WI38 (cell line): ENCODE measurements around the gene UPP2.
A peak's percentile ranks its signal among the peaks of the same experiment; 100 is the strongest.

Experiments used
- H3K4me3 ChIP-seq: 2 replicates; pipeline ENCODE4 v1.5.1; 2011; ENCODE audit warnings: low read depth, mild to moderate bottlenecking, control low read depth, low read length
- TF ChIP-seq, protein P1 (sequence below): IDR thresholded peaks from 2 replicates; pipeline ENCODE4 v1.5.1; 2012; ENCODE audit warnings: low read depth, mild to moderate bottlenecking, control low read depth, low read length

Gene UPP2

DNA sequence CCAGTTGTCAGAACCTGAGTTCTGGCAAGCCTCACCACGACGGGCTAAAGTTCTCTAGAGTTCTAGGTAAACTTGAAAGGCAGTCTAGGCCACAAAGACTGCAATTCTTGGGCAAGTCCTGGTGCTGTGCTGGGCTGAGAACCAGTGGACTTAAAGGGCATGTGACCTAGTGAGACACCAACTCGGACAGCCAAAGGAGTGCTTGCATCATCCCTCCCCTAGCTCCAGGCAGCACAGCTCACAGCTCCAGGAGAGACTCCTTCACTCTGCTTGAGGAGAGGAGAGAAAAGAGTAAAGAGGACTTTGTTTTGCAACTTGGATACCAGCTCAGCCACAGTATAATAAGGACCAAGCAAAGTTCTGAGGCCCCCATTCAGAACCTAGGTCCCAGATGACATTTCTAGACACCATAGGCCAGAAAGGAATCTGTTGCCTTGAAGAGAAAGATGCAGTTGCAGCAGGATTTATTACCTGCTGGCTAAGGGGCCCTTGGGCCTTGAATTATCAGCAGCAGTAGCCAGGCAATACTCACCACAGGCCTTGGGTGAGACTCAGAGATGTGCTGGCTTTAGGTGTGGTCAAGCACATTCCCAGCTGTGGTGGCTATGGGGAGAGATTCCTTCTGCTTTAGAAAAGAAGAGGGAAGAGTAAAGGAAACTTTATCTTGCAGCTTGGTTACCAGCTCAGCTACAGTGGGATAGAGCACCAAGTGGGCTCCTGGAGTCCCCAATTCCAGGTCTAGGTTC lies 51.8 kb downstream of the UPP2 start:
- H3K4me3 ChIP-seq, result no peak overlapping the region
- TF ChIP-seq, protein P1, sequence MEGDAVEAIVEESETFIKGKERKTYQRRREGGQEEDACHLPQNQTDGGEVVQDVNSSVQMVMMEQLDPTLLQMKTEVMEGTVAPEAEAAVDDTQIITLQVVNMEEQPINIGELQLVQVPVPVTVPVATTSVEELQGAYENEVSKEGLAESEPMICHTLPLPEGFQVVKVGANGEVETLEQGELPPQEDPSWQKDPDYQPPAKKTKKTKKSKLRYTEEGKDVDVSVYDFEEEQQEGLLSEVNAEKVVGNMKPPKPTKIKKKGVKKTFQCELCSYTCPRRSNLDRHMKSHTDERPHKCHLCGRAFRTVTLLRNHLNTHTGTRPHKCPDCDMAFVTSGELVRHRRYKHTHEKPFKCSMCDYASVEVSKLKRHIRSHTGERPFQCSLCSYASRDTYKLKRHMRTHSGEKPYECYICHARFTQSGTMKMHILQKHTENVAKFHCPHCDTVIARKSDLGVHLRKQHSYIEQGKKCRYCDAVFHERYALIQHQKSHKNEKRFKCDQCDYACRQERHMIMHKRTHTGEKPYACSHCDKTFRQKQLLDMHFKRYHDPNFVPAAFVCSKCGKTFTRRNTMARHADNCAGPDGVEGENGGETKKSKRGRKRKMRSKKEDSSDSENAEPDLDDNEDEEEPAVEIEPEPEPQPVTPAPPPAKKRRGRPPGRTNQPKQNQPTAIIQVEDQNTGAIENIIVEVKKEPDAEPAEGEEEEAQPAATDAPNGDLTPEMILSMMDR, result no peak

DNA sequence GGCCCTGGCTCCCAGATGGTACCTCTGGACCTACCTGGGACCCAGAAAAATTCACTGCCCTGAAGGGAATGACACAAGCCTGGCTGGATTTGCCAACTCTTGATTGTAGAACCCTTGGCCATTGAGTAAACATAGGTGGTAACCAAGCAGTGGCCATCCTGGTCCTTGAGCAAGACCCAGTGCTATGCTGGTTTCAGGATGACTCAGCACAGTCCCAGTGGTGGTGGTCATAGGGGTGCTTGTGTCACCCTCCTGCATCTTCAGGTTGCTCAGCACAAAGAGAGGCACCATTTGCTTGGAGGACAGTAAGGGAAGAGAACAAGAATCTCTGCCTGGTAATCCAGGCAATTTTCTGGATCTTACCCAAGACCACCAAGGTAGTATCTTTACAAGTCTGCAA lies 52.9 kb downstream of the UPP2 start:
- H3K4me3 ChIP-seq, result no peak overlapping the region
- TF ChIP-seq, protein P1, result no peak

DNA sequence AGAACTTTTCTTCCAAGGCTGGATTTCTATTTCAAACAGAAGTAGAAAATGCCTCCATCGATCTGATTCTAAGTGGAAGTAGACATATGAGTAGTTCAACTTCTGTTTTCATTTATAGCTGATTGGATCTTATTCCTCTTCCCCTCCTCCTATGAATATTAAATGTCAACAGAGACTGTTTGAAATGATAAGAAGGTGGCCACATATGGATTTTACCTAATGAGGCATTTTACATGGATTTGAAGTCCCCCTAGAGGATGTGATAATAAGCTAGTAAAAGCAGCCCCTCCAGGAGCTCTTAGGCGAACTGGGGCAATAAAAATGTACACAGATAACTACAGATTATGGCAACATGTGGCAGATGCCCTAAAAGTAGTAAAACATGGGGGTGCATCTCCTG lies 71.0 kb downstream of the UPP2 start:
- H3K4me3 ChIP-seq, result no peak overlapping the region
- TF ChIP-seq, protein P1, result no peak

DNA sequence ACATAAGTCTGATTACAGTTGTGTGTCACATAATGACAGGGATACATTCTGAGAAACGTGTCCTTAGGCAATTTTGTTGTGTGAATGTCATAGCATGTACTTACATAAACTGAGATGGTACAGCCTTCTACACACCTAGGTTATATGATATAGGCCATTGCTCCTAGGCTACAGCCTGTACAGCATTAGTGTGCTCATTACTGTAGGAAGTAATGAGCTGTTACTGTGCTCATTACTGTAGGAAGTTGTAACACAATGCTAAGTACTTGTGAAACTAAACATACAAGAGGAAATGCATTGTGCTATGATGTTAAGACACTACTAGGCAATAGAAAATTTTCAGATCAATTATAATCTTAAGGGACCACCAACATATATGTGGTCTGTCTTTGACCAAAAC lies 72.8 kb downstream of the UPP2 start:
- TF ChIP-seq, protein P1, result no peak

DNA sequence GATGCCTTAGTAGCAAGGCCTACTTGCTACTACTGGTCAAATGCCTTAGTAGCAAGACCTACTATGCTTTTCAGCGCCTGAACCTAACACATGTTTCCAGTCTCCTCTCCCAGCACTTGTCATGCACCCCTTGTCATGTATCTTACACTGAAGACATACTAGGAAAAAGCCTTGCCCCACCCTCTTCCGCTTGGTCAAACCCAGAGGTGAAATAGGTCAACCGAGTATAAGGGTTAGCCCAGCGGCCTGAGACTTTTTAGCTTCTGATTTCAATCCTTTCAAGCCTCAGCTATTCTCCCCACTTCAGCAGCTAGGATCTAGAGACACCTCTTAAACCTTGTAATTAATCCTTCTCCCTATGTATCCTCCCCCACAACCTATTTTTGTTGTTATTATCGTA lies 73.3 kb downstream of the UPP2 start:
- H3K4me3 ChIP-seq, result no peak overlapping the region
- TF ChIP-seq, protein P1, result no peak

More for the DNA sequence above, 72.8 kb downstream of the UPP2 start:
- no peak overlapping the region for H3K4me3 ChIP-seq

DNA sequence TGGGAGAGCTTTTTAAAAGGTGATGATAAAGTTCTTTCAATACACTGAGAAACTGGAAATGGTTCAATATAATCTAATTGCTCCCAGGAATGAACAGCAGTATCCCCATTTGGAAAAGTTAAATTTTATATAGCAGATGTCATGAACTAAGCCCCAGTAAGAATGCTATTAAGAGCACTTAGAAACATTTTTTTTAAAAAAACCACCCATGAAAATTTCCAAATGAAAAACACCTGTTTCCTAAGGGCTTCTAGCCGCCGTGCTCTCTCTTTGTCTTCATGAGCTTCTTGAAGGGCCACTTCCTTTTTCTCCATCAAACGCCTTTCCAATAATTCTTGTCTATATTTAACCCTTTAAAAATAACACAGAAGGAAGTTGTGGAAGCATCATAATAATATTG lies 77.0 kb downstream of the UPP2 start:
- TF ChIP-seq, protein P1, result no peak
- no peak overlapping the region for H3K4me3 ChIP-seq

DNA sequence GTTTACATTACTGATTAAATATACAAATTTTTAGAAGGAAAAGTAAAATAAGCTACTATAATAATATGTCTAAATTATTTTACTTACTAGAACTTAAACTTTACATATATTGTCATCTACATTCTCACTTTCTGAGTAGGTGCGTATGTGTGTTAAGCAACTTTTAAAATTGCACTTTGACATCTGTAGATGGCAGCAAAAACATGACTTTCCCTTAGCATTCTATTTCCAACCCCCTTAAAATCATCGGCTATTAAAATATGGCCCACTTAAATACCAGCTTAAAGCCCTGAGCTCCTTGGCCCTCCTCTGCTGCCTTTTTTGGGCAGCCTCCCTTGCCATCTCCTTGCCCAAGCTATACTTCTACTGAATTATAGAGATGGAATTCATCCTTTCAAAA lies 78.0 kb downstream of the UPP2 start:
- TF ChIP-seq, protein P1, result peak; percentile 14; the same call in 1 of the 2 replicates
- no peak overlapping the region for H3K4me3 ChIP-seq
